Caco-2 (cell line): Measurements from ENCODE around the gene CEP290. TPM values are rescaled to one million over a fixed set of nuclear protein-coding genes. Genes with fewer than 3 reads are reported as not detected.

Source experiments
- BruUV-seq: library from RNA; stranded (reverse); fragments of 400-500 nt; replicated peaks from 2 replicates; lab custom pipeline; 2021; lab: Mats Ljungman, UMichigan
- CTCF ChIA-PET: fragments of 300-600 bp; sonication (Branson Sonifier 250); formaldehyde crosslinking; loops from one replicate; lab custom pipeline; 2022; ENCODE audit warnings: antibody characterized with exemption; lab: Charles Lee
- POLR2A ChIA-PET: fragments of 300-600 bp; sonication (Branson Sonifier 250); formaldehyde crosslinking; loops from one replicate; lab custom pipeline; 2022; ENCODE audit warnings: antibody characterized with exemption; lab: Charles Lee
- DNase-seq, 2 experiments: peaks; one replicate each; pipeline versions ENCODE4 v3.0.0 to v3.0.0-alpha.2; 2020 to 2022
- H3K27me3 ChIP-seq: replicated peaks from 2 replicates; pipeline ENCODE4 v1.6.0; 2011; ENCODE audit warnings: low read length; ENCODE audit not compliant: control insufficient read depth, insufficient read depth
- H3K36me3 ChIP-seq: 2 replicates; pipeline ENCODE4 v1.5.1; 2011; ENCODE audit warnings: low read length; ENCODE audit not compliant: control insufficient read depth, insufficient read depth
- H3K4me1 ChIP-seq: fragments of 250-450 bp; sonication (Bioruptor Pico); 2 replicates; pipeline ENCODE4 v1.5.1; 2020; ENCODE audit warnings: mild to moderate bottlenecking
- H3K4me3 ChIP-seq: 2 replicates; pipeline ENCODE4 v1.5.1; 2011; ENCODE audit warnings: low read depth, mild to moderate bottlenecking, control low read depth, low read length
- H3K9me3 ChIP-seq: fragments of 250-450 bp; sonication (Bioruptor Pico); 2 replicates; pipeline ENCODE4 v1.5.1; 2020; ENCODE audit warnings: mild to moderate bottlenecking, moderate library complexity
- H3K27ac Mint-ChIP-seq: one replicate; pipeline ENCODE4 v1.8.0; 2022; ENCODE audit warnings: mixed read lengths; ENCODE audit not compliant: unreplicated experiment
- H3K27me3 Mint-ChIP-seq: one replicate; pipeline ENCODE4 v1.8.0; 2022; ENCODE audit warnings: mixed read lengths; ENCODE audit not compliant: insufficient read depth, unreplicated experiment
- H3K36me3 Mint-ChIP-seq: one replicate; pipeline ENCODE4 v1.8.0; 2022; ENCODE audit warnings: mild to moderate bottlenecking, mixed read lengths; ENCODE audit not compliant: insufficient read depth, unreplicated experiment
- H3K4me1 Mint-ChIP-seq: one replicate; pipeline ENCODE4 v1.8.0; 2022; ENCODE audit warnings: low read depth, mixed read lengths; ENCODE audit not compliant: unreplicated experiment
- H3K4me3 Mint-ChIP-seq: one replicate; pipeline ENCODE4 v1.8.0; 2022; ENCODE audit warnings: mild to moderate bottlenecking, moderate library complexity, mixed read lengths; ENCODE audit not compliant: unreplicated experiment
- H3K9me3 Mint-ChIP-seq: one replicate; pipeline ENCODE4 v1.8.0; 2022; ENCODE audit warnings: mixed read lengths; ENCODE audit not compliant: unreplicated experiment
- CTCF ChIP-seq, 2 experiments: fragments of 200-600 bp in 1 of 2; IDR thresholded peaks; 1 replicate in 1 of 2; 2 replicates in 1 of 2; pipeline versions ENCODE4 v1.5.1 to v1.8.0; 2011 to 2022; ENCODE audit warnings: antibody characterized with exemption in 1 of 2, control low read depth in 1 of 2, inconsistent platforms in 1 of 2, low read depth in 1 of 2, low read length in 1 of 2, mild to moderate bottlenecking in 1 of 2, moderate library complexity in 1 of 2; ENCODE audit not compliant: insufficient read depth in 1 of 2, severe bottlenecking in 1 of 2, unreplicated experiment in 1 of 2
- intact Hi-C: fragments of 100-400 bp; cut with micrococcal nuclease; formaldehyde crosslinking; loops from one replicate; pipeline ENCODE4 v1.10.0; 2022; ENCODE audit not compliant: unreplicated experiment
- total RNA-seq: library from RNA; stranded (reverse); gene quantifications from 2 replicates; pipeline ENCODE4 v1.2.3, GENCODE V29; 2022

Gene CEP290
- total RNA-seq, 1 experiment from 2014 or later, result 14.0 TPM

- ChIA-PET POLR2A (no interaction called here), CTCF (no interaction called here)
- Histone ChIP-seq H3K4me1 (no peaks in the 10 kb centered on the region), H3K4me3 (no peak overlapping the region), H3K36me3 (no peaks in the 10 kb centered on the region), H3K9me3 (no peaks in the 10 kb centered on the region), H3K27me3 (no peaks in the 10 kb centered on the region)
- no peak overlapping the region for H3K4me3 Mint-ChIP-seq
- peaks cover 14% of the 10 kb centered on the region for H3K36me3 Mint-ChIP-seq
- no peaks in the 10 kb centered on the region for H3K9me3 Mint-ChIP-seq
- H3K4me1 Mint-ChIP-seq, result no peaks in the 10 kb centered on the region
- no peak for DNase-seq
- TF ChIP-seq CTCF (IDR thresholded peaks at IDR 0.05; ENCODE audit: insufficient read depth in 1 of 2, low read depth in 1 of 2, low read length in 1 of 2, severe bottlenecking in 1 of 2, unreplicated experiment in 1 of 2), result no peak
- BruUV-seq, result no TSS peak
- no peak overlapping the region for H3K27ac Mint-ChIP-seq
- intact Hi-C loops, result no loop called here
- H3K27me3 Mint-ChIP-seq, result no peaks in the 10 kb centered on the region
Observed at GRCh38 chr12:88084210-88084609, 57.7 kb downstream of the CEP290 start.

- Mint-ChIP-seq H3K4me1 (no peaks in the 10 kb centered on the region), H3K27ac (no peak overlapping the region), H3K4me3 (no peak overlapping the region), H3K9me3 (no peaks in the 10 kb centered on the region), H3K36me3 (peaks cover 11% of the 10 kb centered on the region), H3K27me3 (no peaks in the 10 kb centered on the region)
- no peaks in the 10 kb centered on the region for H3K27me3 ChIP-seq
- CTCF ChIA-PET, result no interaction called here
- H3K9me3 ChIP-seq, result no peaks in the 10 kb centered on the region
- BruUV-seq, result no TSS peak
- intact Hi-C loops, result no loop called here
- no peaks in the 10 kb centered on the region for H3K4me1 ChIP-seq
- H3K36me3 ChIP-seq, result no peaks in the 10 kb centered on the region
- POLR2A ChIA-PET, result no interaction called here
- no peak for TF ChIP-seq CTCF (IDR thresholded peaks at IDR 0.05; ENCODE audit: insufficient read depth in 1 of 2, low read depth in 1 of 2, low read length in 1 of 2, severe bottlenecking in 1 of 2, unreplicated experiment in 1 of 2)
- DNase-seq, result no peak
- H3K4me3 ChIP-seq, result no peak overlapping the region
Observed at GRCh38 chr12:88083634-88084033, 58.3 kb downstream of the CEP290 start.

GRCh38 chr12:88081247-88081646 lies 60.6 kb downstream of the CEP290 start:
- H3K27me3 Mint-ChIP-seq, result no peaks in the 10 kb centered on the region
- Histone ChIP-seq H3K27me3 (no peaks in the 10 kb centered on the region), H3K4me3 (no peak overlapping the region), H3K9me3 (no peaks in the 10 kb centered on the region), H3K36me3 (no peaks in the 10 kb centered on the region), H3K4me1 (no peaks in the 10 kb centered on the region)
- intact Hi-C loops, result no loop called here
- no peak for TF ChIP-seq CTCF (IDR thresholded peaks at IDR 0.05; ENCODE audit: insufficient read depth in 1 of 2, low read depth in 1 of 2, low read length in 1 of 2, severe bottlenecking in 1 of 2, unreplicated experiment in 1 of 2)
- H3K27ac Mint-ChIP-seq, result no peak overlapping the region
- no TSS peak for BruUV-seq
- no peaks in the 10 kb centered on the region for H3K9me3 Mint-ChIP-seq
- H3K4me1 Mint-ChIP-seq, result no peaks in the 10 kb centered on the region
- H3K4me3 Mint-ChIP-seq, result no peak overlapping the region
- peaks cover 11% of the 10 kb centered on the region for H3K36me3 Mint-ChIP-seq
- ChIA-PET POLR2A (no interaction called here), CTCF (no interaction called here)
- DNase-seq, result no peak
